Spinal cord (tissue), 10 donors: Measurements from ENCODE around the gene C11orf68. TPM values are rescaled to one million over a fixed set of nuclear protein-coding genes. Genes with fewer than 3 reads are reported as not detected.

Experiments
- DNase-seq, 6 donors: peaks; one replicate each; pipeline versions ENCODE4 v3.0.0 to v3.0.0-alpha.2; 2013 to 2015; ENCODE audit warnings: low spot score in 6 of 6, low read depth in 4 of 6
- H3K27ac ChIP-seq: one replicate; pipeline ENCODE4 v1.5.1; 2013; ENCODE audit warnings: low read depth, low read length, control low read depth
- H3K27me3 ChIP-seq: one replicate; pipeline ENCODE4 v1.6.1; 2013; ENCODE audit warnings: low read length; ENCODE audit not compliant: control insufficient read depth, insufficient read depth
- H3K36me3 ChIP-seq: one replicate; pipeline ENCODE4 v1.6.1; 2013; ENCODE audit warnings: low read length; ENCODE audit not compliant: control insufficient read depth, insufficient read depth
- H3K4me1 ChIP-seq: one replicate; pipeline ENCODE4 v1.6.1; 2013; ENCODE audit warnings: low read length; ENCODE audit not compliant: control insufficient read depth, insufficient read depth
- H3K4me3 ChIP-seq: one replicate; pipeline ENCODE4 v1.5.1; 2013; ENCODE audit warnings: low read depth, low read length, control low read depth
- H3K9me3 ChIP-seq: one replicate; pipeline ENCODE4 v1.6.1; 2013; ENCODE audit warnings: low read length; ENCODE audit not compliant: control insufficient read depth, insufficient read depth
- whole genome bisulfite sequencing: methylation state at CpG from one replicate; pipeline ENCODE4 v1.1.5; 2013; ENCODE audit warnings: missing lambda C conversion rate; ENCODE audit not compliant: insufficient coverage; 5-methylcytosine and 5-hydroxymethylcytosine counted together
- polyA plus RNA-seq, 2 donors: library from polyadenylated mRNA; unstranded; fragments of 120-200 nt; gene quantifications; one replicate each; pipeline ENCODE4 v1.2.1, GENCODE V29; 2013; ENCODE audit not compliant: insufficient read length in 2 of 2
- total RNA-seq, 2 donors: library from RNA; depleted of rRNA in 1 of 2; stranded (reverse); fragments of 120-200 nt in 1 of 2; fragments of >200 nt in 1 of 2; gene quantifications; one replicate each; pipeline versions ENCODE4 v1.2.3 to v1.2.4, GENCODE V29; 2013 to 2014
- donor health status: healthy.

Gene C11orf68
- total and polyA plus RNA-seq, 4 donors = 13.9 to 66.2 (median 41.4) TPM

DNA sequence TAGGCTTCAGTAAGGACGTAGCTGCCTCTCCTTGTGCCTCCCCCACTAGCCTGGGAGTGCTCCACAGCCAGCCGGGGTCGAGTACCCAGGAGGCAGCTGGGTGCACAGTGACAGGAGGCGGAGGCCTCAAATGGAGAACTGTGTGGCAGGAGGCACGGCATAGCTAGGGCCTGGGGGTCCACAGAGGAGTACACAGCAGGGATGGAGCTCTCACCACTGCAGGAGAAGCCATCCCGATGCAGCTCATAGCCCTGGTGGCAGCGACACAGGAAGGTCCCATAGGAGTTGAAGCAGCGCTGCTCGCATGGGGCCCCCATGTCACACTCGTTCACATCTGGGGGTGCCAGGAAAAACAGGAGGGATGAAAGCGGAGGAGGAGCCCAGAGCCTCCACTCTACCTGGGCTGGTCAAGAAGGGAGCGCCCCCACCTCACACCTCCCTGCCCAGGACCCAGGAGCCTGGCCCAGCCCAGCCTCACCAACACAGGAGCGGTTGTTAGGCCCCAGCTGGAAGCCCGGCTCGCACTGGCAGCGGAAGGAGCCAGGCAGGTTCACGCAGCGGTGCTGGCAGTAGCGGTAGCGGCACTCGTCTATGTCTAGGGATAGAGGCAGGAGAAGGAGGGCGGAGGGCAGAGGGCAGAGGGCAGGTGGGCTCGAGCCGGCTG is 49.1 kb downstream of the C11orf68 start:
- no peak for DNase-seq
- H3K9me3 ChIP-seq = no peaks in the 10 kb centered on the region
- H3K36me3 ChIP-seq = peaks cover 58% of the 10 kb centered on the region
- H3K27me3 ChIP-seq = no peaks in the 10 kb centered on the region
- H3K4me3 ChIP-seq = no peak overlapping the region
- 82% methylated on average over 19 of the region's 24 CpGs for WGBS
- H3K4me1 ChIP-seq = peaks cover 39% of the 10 kb centered on the region
- no peak overlapping the region for H3K27ac ChIP-seq

DNA sequence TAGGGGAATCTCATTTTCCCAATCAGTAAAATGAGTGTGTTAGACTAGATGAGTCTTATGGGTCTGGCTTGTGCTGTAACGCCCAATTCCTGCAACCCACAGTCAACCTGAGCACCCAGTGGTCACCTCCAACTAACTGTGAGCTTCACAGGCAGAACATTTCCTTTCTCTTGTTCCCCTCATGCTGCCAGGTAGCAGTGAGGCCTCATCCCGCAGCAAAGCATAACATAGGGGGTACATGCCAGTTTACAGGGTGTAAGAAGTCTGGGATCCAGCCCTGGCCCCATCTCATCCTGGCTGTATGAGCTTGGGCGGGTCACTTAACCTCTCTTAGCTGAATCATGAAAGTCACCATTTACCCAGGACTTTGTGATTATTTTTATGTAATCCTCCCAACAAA is 50.0 kb downstream of the C11orf68 start:
- H3K4me1 ChIP-seq = peaks cover 37% of the 10 kb centered on the region
- no peak for DNase-seq
- WGBS = 100% methylated on average over 2 of the region's 3 CpGs
- H3K36me3 ChIP-seq = peaks cover 67% of the 10 kb centered on the region
- no peak overlapping the region for H3K4me3 ChIP-seq
- no peak overlapping the region for H3K27ac ChIP-seq
- H3K9me3 ChIP-seq = no peaks in the 10 kb centered on the region
- H3K27me3 ChIP-seq = no peaks in the 10 kb centered on the region

DNA sequence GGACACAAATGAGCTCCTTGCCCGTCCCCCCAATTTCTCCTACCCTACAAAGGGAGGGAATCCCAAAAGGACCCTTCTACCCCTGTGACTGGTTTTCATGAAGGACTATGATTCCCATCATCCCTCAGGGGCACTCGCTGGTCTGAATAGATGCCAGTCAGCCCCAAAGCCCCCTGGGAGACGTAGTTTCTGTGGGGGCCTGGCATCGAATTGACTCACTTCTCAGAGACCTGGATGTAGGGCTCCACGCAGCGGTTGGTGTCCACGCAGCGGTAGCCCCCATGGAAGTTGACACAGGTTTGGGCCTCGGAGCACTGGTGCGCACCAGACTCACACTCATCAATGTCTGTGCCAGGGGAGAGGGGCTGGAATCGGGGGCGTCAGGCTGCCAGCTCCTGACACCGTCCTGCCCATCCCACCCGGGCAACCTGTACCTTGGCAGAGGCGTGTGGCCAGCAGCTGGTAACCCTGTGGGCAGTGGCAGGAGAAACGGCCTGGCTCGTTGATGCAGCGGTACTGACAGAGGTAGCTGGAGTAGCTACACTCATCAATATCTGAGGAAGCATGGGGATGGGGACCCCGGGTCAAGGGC is 50.7 kb downstream of the C11orf68 start:
- DNase-seq = peak in 2 of 6 donors; percentile 82 to 90
- WGBS = 59% methylated on average over 17 of the region's 19 CpGs
- no peaks in the 10 kb centered on the region for H3K27me3 ChIP-seq
- H3K9me3 ChIP-seq = no peaks in the 10 kb centered on the region
- no peak overlapping the region for H3K27ac ChIP-seq
- no peak overlapping the region for H3K4me3 ChIP-seq
- peaks cover 30% of the 10 kb centered on the region for H3K4me1 ChIP-seq
- peaks cover 74% of the 10 kb centered on the region for H3K36me3 ChIP-seq

DNA sequence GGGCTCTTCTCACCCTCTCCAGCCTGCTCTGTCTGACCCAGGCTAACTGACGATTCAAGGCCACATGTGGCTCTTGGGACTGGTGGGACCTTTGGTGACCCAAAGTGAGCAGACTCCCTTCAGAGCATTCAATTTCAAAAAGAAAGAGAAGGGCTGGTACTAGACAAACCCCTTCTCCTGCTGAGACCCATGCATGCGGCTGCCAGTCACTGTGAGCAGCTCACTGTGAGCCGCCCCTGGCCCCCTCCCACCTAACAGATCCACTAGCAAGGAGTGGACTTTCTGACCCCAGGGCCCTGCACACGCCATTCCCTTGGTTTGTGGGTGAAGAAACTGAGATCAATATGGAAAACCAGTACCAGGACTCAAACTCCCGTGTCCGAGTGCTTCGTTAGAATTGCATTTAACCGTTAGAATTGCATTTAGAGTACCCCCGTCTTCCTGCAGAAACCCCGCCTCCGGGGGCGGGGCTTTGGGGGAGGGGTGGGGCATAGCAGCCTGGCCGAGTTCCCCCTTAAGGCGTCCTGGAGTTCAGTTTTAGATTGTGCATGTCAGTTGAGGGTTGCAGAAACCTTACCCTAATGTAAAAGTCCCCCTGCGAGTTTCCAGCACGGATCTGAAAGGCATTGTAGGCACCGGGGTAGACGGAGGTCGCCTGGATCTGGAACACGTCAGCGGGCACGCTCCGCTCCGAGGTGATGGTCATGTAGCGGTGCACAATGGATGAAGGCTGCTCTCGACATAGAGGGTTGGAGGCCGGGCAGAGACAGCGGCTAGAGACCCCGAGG is 51.4 kb downstream of the C11orf68 start:
- DNase-seq = peak in 2 of 6 donors; percentile 63 to 76
- Histone ChIP-seq H3K36me3 (peaks cover 81% of the 10 kb centered on the region), H3K4me3 (no peak overlapping the region), H3K27me3 (no peaks in the 10 kb centered on the region), H3K27ac (no peak overlapping the region), H3K9me3 (no peaks in the 10 kb centered on the region), H3K4me1 (peaks cover 29% of the 10 kb centered on the region)
- 20% methylated on average over 19 of the region's 29 CpGs for WGBS

Other genes with a start within 250 kb of the C11orf68 start
- 10 to 100 TPM; 41.5 to 74.5 TPM for gene KAT5, start 206.8 kb downstream of the C11orf68 start, total RNA-seq
- 10 to 100 TPM; 80.3 to 81.2 TPM for gene KAT5, start 206.8 kb downstream of the C11orf68 start, polyA plus RNA-seq
- gene RNASEH2C, start 198.3 kb downstream of the C11orf68 start, total RNA-seq = 10 to 100 TPM; 11.8 to 52.6 TPM
- gene RNASEH2C, start 198.3 kb downstream of the C11orf68 start, polyA plus RNA-seq = 10 to 100 TPM; 48.0 to 56.5 TPM
- gene AP5B1, start 138.1 kb downstream of the C11orf68 start, total RNA-seq = 1 to 10 TPM; 5.0 to 6.4 TPM
- gene AP5B1, start 138.1 kb downstream of the C11orf68 start, polyA plus RNA-seq = 1 to 10 TPM; 6.9 to 9.3 TPM
- not detected for gene OVOL1, start 132.0 kb downstream of the C11orf68 start, total RNA-seq
- under 1 TPM in 1 of 2 donors, not detected in 1; 0.09 TPM for gene OVOL1, start 132.0 kb downstream of the C11orf68 start, polyA plus RNA-seq
- 1 to 10 TPM; 3.3 to 4.0 TPM for gene SNX32, start 85.1 kb downstream of the C11orf68 start, total RNA-seq
- 10 to 100 TPM in 1 of 2 donors, 1 to 10 TPM in 1; 9.7 to 22.1 TPM for gene SNX32, start 85.1 kb downstream of the C11orf68 start, polyA plus RNA-seq
- 100 to 1,000 TPM; 472 to 682 TPM for gene CFL1, start 60.9 kb downstream of the C11orf68 start, total RNA-seq
- gene CFL1, start 60.9 kb downstream of the C11orf68 start, polyA plus RNA-seq = 1,000 to 10,000 TPM; 1,362 to 1,371 TPM
- 10 to 100 TPM; 24.9 to 49.7 TPM for gene MUS81, start 58.6 kb downstream of the C11orf68 start, total RNA-seq
- gene MUS81, start 58.6 kb downstream of the C11orf68 start, polyA plus RNA-seq = 10 to 100 TPM; 57.4 to 62.0 TPM
- 10 to 100 TPM; 21.2 to 84.5 TPM for gene EFEMP2, start 46.3 kb downstream of the C11orf68 start, total RNA-seq
- 10 to 100 TPM; 73.6 to 94.1 TPM for gene EFEMP2, start 46.3 kb downstream of the C11orf68 start, polyA plus RNA-seq
- under 1 TPM; 0.20 to 0.39 TPM for gene CTSW, start 39.2 kb downstream of the C11orf68 start, total RNA-seq
- gene CTSW, start 39.2 kb downstream of the C11orf68 start, polyA plus RNA-seq = under 1 TPM; 0.51 to 0.96 TPM
- gene FIBP, start 30.6 kb downstream of the C11orf68 start, total RNA-seq = 100 to 1,000 TPM in 1 of 2 donors, 10 to 100 TPM in 1; 79.4 to 139 TPM
- 100 to 1,000 TPM; 144 to 158 TPM for gene FIBP, start 30.6 kb downstream of the C11orf68 start, polyA plus RNA-seq
- 10 to 100 TPM; 15.7 to 23.5 TPM for gene CCDC85B, start 28.4 kb downstream of the C11orf68 start, total RNA-seq
- gene CCDC85B, start 28.4 kb downstream of the C11orf68 start, polyA plus RNA-seq = 10 to 100 TPM; 50.2 to 53.9 TPM
- gene FOSL1, start 18.7 kb downstream of the C11orf68 start, total RNA-seq = under 1 TPM in 1 of 2 donors, not detected in 1; 0.20 TPM
- gene FOSL1, start 18.7 kb downstream of the C11orf68 start, polyA plus RNA-seq = under 1 TPM; 0.36 to 0.41 TPM
- 100 to 1,000 TPM in 1 of 2 donors, 10 to 100 TPM in 1; 46.4 to 127 TPM for gene DRAP1, start 364 bp upstream of the C11orf68 start, total RNA-seq
- gene DRAP1, start 364 bp upstream of the C11orf68 start, polyA plus RNA-seq = 100 to 1,000 TPM; 178 to 183 TPM
- under 1 TPM in 1 of 2 donors, not detected in 1; 0.39 TPM for gene TSGA10IP, start 26.4 kb upstream of the C11orf68 start, total RNA-seq
- gene TSGA10IP, start 26.4 kb upstream of the C11orf68 start, polyA plus RNA-seq = under 1 TPM; 0.60 to 0.68 TPM
- 10 to 100 TPM; 29.2 to 43.3 TPM for gene SART1, start 42.7 kb upstream of the C11orf68 start, total RNA-seq
- gene SART1, start 42.7 kb upstream of the C11orf68 start, polyA plus RNA-seq = 10 to 100 TPM; 60.6 to 68.2 TPM
- 10 to 100 TPM; 18.4 to 33.7 TPM for gene EIF1AD, start 83.1 kb upstream of the C11orf68 start, total RNA-seq
- gene EIF1AD, start 83.1 kb upstream of the C11orf68 start, polyA plus RNA-seq = 10 to 100 TPM; 24.6 to 33.7 TPM
- gene BANF1, start 83.4 kb upstream of the C11orf68 start, total RNA-seq = 10 to 100 TPM; 14.3 to 45.2 TPM
- 100 to 1,000 TPM; 264 to 280 TPM for gene BANF1, start 83.4 kb upstream of the C11orf68 start, polyA plus RNA-seq
- gene CST6, start 92.9 kb upstream of the C11orf68 start, total RNA-seq = under 1 TPM in 1 of 2 donors, not detected in 1; 0.17 TPM
- not detected for gene CST6, start 92.9 kb upstream of the C11orf68 start, polyA plus RNA-seq
- not detected for gene CATSPER1, start 107.4 kb upstream of the C11orf68 start, total RNA-seq
- gene CATSPER1, start 107.4 kb upstream of the C11orf68 start, polyA plus RNA-seq = under 1 TPM in 1 of 2 donors, not detected in 1; 0.10 TPM
- gene GAL3ST3, start 130.1 kb upstream of the C11orf68 start, total RNA-seq = 1 to 10 TPM; 4.5 to 5.8 TPM
- gene GAL3ST3, start 130.1 kb upstream of the C11orf68 start, polyA plus RNA-seq = 10 to 100 TPM; 18.5 to 19.0 TPM
- gene SF3B2, start 133.3 kb upstream of the C11orf68 start, total RNA-seq = 100 to 1,000 TPM in 1 of 2 donors, 10 to 100 TPM in 1; 84.1 to 156 TPM
- gene SF3B2, start 133.3 kb upstream of the C11orf68 start, polyA plus RNA-seq = 100 to 1,000 TPM; 237 to 246 TPM
- gene PACS1, start 151.2 kb upstream of the C11orf68 start, total RNA-seq = 10 to 100 TPM; 29.9 to 51.8 TPM
- gene PACS1, start 151.2 kb upstream of the C11orf68 start, polyA plus RNA-seq = 100 to 1,000 TPM in 1 of 2 donors, 10 to 100 TPM in 1; 92.3 to 114 TPM